IPS-NIHi7 (cell line): ENCODE measurements around the gene ADRB2.
A peak's percentile ranks its signal among the peaks of the same experiment; 100 is the strongest.

Source experiments
- DNase-seq: peaks from one replicate; pipeline ENCODE4 v3.0.0; 2012; ENCODE audit warnings: mixed read lengths; ENCODE audit errors: extremely low spot score

ADRB2 gene

DNA sequence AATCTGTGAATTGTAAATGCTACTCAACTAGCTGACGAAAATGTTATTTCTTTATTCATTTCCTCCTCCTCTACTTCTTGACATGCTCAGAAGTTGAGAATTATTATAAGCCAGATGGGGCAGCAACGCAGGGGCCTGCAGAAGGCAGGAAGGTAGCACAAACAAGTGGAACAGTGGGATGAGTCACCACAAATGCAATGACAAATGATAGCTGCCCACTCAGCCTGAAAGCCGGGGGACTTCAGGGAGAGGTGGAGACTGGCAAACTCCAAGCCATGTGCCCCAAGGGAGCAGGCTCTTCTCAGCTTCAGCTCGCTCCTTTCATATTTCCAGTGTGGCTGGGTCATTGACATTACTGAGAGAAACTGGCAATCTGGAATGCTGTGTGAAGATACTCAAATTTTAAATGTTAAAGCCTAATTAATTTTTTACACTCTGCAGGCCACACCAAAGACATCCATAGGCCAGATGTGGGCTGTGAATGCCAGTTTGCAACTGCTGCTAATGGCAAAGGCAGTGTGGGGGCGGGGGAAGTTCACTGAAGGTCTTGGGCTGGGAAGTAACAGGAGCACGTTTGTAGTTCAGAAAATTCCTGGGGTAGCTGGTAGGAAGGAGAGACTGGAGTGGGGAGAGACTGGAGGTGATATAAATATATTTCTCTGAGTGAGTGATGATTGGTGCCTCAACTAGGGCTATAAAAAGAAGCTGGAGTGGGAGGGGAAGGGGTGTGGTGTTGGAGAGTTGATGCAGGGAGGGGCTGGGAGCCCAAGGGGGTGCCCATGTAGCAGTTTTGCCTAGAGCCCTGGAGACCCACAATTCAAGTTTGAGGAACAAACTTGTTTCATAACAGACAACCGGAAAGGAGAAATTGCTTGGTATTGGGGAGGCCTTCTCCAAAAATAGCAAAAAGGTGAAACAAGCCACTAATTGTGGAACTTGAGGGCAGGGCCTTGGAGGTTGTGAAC is 20.8 kb upstream of the ADRB2 start:
- peak; percentile 26 for DNase-seq

DNA sequence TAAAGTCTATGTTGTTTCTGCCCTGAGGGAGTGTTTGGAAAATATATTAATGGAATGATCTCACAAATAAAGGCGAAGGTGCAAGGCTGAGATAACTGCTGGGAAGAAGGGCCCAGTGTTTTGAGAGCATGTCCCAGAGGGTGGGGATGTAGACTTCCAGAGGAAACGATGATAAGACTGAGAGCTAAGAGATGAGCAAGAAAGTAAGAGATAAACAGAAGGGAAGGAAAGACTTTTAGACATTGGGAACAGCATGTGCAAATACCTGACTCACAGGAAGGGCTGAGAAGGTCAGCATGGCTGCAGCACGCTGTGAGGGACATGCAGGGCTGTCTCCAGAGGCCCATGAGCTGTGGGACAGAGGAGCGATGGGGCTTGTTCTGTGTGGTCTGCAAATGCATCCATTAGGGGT is 19.9 kb upstream of the ADRB2 start:
- no peak for DNase-seq

DNA sequence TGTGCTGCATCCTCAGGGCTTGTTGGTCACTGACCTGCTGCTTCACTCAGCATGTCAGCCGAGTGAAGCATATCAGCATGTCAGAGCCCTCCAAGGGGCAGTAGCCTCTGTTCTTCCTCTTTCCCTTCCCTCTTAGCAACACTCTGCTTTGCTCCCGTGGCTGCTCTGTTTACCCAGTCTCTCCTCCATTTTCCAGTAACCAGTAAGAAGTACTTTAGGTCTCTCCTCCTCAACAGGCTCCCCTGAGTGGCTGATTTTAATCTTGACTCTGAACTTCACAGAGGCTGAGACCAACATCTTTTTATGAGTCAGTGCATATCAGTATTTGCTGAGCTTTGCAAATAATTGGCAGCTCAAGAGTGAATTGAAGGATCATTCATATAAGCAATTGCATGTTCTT is 18.6 kb upstream of the ADRB2 start:
- DNase-seq, result no peak

DNA sequence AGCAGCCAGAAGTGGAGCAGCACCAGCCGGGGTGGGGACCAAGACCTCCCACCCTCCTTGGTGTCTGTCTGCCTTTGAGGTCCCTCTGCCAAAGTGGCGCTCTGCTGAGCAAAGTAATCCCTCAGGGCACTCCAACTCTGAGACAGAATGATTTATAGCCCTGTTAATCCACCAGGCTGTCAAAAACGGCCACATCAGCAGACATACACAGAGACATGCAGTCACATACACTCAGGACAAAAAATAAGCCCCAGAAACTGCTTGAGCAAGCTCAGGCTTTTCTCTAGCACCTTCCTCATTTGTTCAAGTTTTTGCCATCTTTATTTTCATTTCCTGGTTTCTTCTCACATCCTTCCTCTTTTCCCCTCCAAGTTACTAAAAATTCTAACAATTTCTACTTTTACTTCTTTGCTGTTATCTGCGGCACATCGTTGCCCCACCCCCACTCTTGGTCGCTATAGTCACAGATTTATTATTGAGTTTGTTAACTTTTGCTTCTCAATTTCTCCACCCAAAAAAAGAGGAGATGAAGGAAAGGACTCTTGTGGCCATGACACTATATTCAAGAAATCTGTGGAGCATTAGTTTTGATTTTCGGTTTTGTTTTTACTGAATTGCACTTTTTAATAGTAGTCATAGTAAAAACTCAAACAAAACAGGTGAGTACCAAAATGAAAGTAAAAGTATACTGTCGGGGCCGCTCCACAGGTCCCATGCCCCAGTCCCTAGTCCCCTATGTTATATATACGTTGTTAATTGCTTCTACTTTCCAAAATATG is 17.4 kb upstream of the ADRB2 start:
- no peak for DNase-seq

GRCh38 chr5:148809781-148810524 is 16.5 kb upstream of the ADRB2 start:
- no peak for DNase-seq

- DNase-seq, result no peak
These were observed 15.6 kb upstream of the ADRB2 start for GRCh38 chr5:148810823-148811222.

DNA sequence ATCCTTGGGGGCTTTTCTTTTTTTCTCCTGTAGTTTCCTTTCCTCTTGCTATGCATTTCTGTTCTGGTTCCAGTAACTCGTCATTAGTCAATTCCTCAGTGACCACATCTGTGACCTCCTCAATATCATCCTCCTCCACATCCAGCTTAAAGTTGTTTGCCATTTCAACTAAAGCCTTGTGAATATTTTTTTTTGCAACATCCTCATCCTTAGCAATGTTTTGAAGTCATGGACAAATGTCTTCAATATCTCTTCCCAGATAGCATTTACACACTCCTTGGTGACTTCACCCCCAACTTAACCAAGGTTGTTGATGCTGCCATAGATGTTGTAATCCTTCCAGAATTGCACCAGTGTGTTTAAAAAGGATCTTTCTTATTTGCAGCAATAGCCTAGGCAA is 14.7 kb upstream of the ADRB2 start:
- DNase-seq, result no peak

DNA sequence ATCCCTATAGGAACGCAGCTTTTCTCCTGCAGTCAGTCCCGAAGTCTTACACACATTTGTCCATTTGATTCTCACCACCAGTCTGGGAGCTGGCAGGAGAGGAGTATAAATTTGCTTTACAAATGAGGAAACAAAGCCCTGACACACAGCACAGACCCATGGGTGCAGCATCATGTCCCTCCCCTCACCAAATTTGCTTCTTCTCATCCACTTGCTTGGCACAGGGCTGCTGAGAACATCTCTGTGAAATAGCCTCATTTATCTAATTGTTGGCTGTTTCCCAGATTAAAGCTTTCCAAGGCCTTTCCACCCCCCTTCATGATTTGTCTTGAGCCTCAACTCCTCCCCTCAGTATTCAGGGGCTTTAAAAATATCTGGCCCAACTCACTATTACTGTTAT is 11.3 kb upstream of the ADRB2 start:
- no peak for DNase-seq

DNA sequence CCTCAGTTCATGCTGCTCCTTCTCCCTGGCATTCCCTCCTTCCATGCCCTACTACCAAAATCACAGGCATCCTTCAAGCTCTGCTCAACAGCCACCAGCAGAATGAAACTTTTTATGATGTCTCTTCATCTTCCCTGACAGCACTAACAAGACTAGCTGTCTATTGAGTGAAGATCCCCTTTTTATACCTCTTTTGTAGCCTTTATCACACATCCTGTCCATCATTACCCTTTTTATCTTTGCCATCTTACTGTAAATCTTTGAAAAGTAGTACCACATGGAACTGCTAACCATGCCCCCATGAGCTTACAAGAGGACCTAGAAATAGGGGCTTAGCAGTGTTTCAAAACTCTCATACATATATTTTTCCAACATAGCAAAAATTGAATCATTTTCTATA is 10.8 kb upstream of the ADRB2 start:
- no peak for DNase-seq

DNA sequence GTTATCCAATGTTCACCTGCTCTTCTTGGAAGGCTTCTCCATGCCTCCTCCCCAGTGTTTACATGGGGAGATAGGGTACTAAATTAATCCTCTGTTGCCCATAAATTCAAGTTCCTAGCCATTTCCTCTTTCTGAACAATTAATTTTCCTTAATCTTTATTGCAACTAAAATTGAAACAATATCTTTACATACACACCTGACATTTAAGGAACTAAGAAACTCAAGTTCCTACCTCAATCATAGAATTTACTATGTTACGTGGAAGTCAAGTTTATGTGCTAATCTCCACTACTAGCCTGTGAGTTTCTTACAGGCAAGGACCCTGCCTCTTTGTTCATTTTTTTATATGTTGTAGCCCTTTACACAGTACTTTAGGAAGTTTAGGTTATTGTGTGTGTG is 10.1 kb upstream of the ADRB2 start:
- no peak for DNase-seq

GRCh38 chr5:148816782-148817181 is 9.6 kb upstream of the ADRB2 start:
- no peak for DNase-seq

- DNase-seq, result no peak
These were observed 8.8 kb upstream of the ADRB2 start for GRCh38 chr5:148817606-148818005.

- DNase-seq, result peak; percentile 33
These were observed 5.7 kb upstream of the ADRB2 start for GRCh38 chr5:148820461-148821395.

DNA sequence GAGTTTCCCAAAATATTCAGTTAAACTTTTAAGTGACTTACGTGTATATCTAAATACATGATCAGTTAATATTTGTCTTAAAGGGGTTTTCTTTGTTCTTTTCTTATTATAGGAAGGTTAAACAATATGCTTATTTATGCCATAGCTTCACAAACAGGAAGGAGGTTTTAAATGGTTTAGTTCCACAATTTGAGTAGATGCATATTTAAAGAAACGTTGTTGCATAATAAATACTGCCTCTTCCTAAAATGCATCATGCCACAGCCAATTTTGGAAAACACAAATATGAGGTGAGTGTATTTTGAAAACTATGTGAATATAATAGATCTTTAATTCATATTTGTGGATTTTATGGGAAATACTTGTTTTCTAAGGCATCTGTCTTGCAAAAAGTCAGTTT is 2.5 kb upstream of the ADRB2 start:
- no peak for DNase-seq

GRCh38 chr5:148825716-148826052 is 727 bp upstream of the ADRB2 start:
- DNase-seq, result no peak

- no peak for DNase-seq
These were observed 294 bp downstream of the ADRB2 start for GRCh38 chr5:148826739-148827070.

DNA sequence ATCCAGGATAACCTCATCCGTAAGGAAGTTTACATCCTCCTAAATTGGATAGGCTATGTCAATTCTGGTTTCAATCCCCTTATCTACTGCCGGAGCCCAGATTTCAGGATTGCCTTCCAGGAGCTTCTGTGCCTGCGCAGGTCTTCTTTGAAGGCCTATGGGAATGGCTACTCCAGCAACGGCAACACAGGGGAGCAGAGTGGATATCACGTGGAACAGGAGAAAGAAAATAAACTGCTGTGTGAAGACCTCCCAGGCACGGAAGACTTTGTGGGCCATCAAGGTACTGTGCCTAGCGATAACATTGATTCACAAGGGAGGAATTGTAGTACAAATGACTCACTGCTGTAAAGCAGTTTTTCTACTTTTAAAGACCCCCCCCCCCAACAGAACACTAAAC is 1.3 kb downstream of the ADRB2 start:
- no peak for DNase-seq

DNA sequence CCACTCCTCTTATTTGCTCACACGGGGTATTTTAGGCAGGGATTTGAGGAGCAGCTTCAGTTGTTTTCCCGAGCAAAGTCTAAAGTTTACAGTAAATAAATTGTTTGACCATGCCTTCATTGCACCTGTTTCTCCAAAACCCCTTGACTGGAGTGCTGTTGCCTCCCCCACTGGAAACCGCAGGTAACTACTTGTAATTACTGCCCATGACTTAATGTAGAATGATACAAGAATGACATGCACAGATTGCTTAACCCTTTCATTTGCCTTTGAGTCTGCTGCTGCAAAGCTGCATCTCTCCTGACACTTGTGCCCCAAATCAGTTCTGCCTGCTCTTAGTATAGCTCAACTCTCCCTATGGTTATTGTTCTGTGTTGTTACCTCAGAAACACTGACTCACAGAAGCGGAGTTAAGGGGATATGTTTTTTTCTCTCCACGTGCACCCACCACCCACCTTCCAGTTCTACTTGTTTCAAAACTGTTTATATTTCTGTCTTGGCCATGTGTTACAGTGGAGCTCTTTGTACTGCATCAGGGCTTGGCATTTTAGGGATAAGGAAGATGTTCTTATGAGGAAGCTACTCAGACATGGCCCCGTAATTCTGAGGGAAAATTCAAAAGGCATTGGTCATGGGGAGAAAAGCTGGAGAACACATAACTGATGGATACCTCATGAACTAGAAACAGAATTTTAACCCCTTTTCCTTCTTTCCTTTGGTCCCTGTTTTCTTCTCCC is 2.3 kb downstream of the ADRB2 start:
- no peak for DNase-seq

- DNase-seq, result no peak
These were observed 2.8 kb downstream of the ADRB2 start for GRCh38 chr5:148829248-148829594.

DNA sequence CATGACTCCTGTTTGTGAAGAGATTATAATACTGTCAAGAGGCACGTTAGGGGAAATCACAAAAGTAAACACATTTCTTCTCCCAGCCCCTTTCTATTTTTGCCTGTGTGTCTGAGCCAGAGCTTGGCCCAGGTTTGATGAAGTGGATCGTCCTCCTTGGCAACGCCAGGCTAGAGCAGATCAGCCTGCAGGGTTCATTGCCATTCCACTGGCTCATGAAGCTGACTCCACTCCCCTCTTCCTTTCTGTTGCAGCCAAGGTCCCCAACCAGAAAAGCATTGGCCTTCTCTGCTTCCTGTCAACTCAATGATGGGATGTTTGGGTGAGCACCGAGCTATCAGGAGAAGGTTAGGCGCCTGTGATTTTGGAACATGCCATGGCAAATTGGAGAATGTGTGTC is 3.3 kb downstream of the ADRB2 start:
- DNase-seq, result no peak

- no peak for DNase-seq
These were observed 3.8 kb downstream of the ADRB2 start for GRCh38 chr5:148830211-148830610.
